ENCODE measurements around the gene MEF2B. TPM values are rescaled to one million over a fixed set of nuclear protein-coding genes. Genes with fewer than 3 reads are reported as not detected.

The MEF2B gene
- total and polyA plus RNA-seq, 2 donors (not counting 1 experiment from before 2014, with no cell fraction given) = 0.33 to 0.35 TPM

DNA sequence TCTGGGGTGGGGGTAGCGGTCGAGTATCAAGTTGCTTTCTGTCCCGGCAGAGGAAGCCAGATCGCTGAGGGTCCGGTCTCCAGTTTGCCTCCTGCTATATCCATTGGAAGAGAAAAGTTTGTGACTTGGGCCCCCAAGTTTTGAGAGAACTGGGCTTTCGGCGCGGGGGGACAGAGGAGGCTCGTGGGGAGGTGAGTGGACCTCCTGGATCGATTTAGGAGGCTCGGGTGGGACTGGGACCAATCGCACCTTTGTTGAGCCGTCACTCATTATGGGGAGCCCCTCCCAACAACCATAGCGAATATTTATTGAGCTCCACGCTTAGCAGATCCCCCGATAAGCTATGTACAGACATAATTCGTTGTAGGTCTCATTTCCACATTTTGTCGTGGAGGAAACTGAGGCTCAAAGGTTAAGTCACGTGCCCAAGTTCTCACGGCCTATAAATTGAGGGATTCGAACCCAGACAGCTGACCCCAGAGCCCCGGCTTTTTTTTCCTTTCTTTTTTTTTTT, 22.9 kb upstream of the MEF2B start:
- no peak for DNase-seq (ENCODE audit: low read depth in 2 of 2)
- Histone ChIP-seq H3K4me2 (ENCODE audit: extremely low read depth, insufficient read depth, low read length) (peak overlapping the region; percentile 68), H3K9ac (ENCODE audit: insufficient read depth, low read length) (peak overlapping the region; percentile 56), H3K4me3 (replicated peaks in 1 of 4; ENCODE audit: control extremely low read depth in 1 of 4, insufficient read depth in 1 of 4, low read depth in 3 of 4, low read length in 4 of 4) (peak overlapping the region; percentile 72 to 99 (median 78)), H3K79me2 (ENCODE audit: control insufficient read depth, insufficient read depth, low read length) (peaks cover 33% of the 10 kb centered on the region), H2AFZ (ENCODE audit: low read length) (peak overlapping the region; percentile 77), H3K27me3 (ENCODE audit: control insufficient read depth, insufficient read depth, low read length) (no peaks in the 10 kb centered on the region), H3K36me3 (ENCODE audit: control insufficient read depth, insufficient read depth, low read length) (peaks cover 5% of the 10 kb centered on the region), H4K20me1 (ENCODE audit: control insufficient read depth, extremely low read depth, insufficient read depth, low read length) (no peaks in the 10 kb centered on the region), H3K4me1 (ENCODE audit: control insufficient read depth, extremely low read depth, insufficient read depth, low read length) (peaks cover 6% of the 10 kb centered on the region), H3K27ac (ENCODE audit: insufficient read depth, low read length) (peak overlapping the region; percentile 69), H3K9me3 (ENCODE audit: control insufficient read depth, insufficient read depth, low read depth, low read length) (no peaks in the 10 kb centered on the region)
- TF ChIP-seq EZH2 (IDR thresholded peaks at IDR 0.05; ENCODE audit: low read length, missing control alignments) = no peak
- TF ChIP-seq, protein P1, sequence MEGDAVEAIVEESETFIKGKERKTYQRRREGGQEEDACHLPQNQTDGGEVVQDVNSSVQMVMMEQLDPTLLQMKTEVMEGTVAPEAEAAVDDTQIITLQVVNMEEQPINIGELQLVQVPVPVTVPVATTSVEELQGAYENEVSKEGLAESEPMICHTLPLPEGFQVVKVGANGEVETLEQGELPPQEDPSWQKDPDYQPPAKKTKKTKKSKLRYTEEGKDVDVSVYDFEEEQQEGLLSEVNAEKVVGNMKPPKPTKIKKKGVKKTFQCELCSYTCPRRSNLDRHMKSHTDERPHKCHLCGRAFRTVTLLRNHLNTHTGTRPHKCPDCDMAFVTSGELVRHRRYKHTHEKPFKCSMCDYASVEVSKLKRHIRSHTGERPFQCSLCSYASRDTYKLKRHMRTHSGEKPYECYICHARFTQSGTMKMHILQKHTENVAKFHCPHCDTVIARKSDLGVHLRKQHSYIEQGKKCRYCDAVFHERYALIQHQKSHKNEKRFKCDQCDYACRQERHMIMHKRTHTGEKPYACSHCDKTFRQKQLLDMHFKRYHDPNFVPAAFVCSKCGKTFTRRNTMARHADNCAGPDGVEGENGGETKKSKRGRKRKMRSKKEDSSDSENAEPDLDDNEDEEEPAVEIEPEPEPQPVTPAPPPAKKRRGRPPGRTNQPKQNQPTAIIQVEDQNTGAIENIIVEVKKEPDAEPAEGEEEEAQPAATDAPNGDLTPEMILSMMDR (conservative IDR thresholded peaks at IDR 0.05 in 1 of 2, IDR thresholded peaks at IDR 0.05 in 1 of 2; ENCODE audit: low read depth in 1 of 2, low read length in 2 of 2) = no peak

DNA sequence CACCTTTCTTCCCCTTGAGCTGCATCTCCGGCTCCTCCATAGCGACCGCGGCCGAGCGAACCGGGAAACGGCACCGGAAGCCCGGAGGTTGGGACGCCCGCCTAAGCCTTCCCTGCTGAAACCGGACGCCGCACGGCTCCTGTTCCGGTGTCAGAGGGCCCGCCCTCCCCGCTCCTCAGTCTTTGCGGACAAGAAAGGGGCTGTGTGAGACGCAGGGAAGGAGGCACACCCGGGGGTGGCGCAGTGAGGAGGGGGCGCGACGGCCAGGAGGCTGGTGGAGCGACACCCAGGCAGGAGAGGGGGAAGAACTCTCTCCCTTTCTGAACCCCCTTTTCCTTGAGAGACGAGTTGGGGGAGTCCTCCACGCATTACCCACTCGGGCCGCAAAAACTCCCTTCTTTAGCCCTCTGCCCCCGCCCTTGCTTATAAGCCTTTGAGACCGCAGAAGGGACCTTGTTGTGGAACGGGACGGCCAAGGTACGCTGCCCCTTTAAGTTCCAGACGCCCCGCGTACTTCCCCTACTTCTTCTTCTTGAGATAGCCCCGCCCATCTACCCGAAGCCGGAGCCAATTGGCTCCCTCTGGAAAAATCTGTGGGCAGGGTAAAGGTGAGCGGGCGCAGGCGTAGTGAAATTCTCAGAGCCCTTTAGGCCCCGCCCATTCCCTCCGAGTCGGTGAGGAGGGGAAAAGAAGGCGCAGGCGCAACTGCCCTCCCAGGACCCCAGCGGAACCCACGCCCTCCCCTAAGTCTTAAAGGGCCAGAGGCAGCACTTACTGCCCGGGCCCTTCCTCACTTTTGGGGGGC, 22.2 kb upstream of the MEF2B start, which contains the start of the genes BORCS8 and RFXANK:
BORCS8 (minus strand) TSS at position 75 of the 805 bp plus-strand sequence; CDS start at position 40, 35 bp downstream.
RFXANK (plus strand) TSS at position 181 of the 805 bp plus-strand sequence. CDS start 1,689 bp downstream, outside the sequence.
- no peak for TF ChIP-seq EZH2 (IDR thresholded peaks at IDR 0.05; ENCODE audit: low read length, missing control alignments)
- TF ChIP-seq, protein P1 (conservative IDR thresholded peaks at IDR 0.05 in 1 of 2, IDR thresholded peaks at IDR 0.05 in 1 of 2; ENCODE audit: low read depth in 1 of 2, low read length in 2 of 2) = no peak
- Histone ChIP-seq H3K79me2 (ENCODE audit: control insufficient read depth, insufficient read depth, low read length) (peaks cover 33% of the 10 kb centered on the region), H3K27me3 (ENCODE audit: control insufficient read depth, insufficient read depth, low read length) (no peaks in the 10 kb centered on the region), H3K9ac (ENCODE audit: insufficient read depth, low read length) (peak within 1 kb of the TSS; percentile 82), H3K4me3 (replicated peaks in 1 of 4; ENCODE audit: control extremely low read depth in 1 of 4, insufficient read depth in 1 of 4, low read depth in 3 of 4, low read length in 4 of 4) (peak within 1 kb of the TSS; percentile 76 to 99 (median 89)), H3K36me3 (ENCODE audit: control insufficient read depth, insufficient read depth, low read length) (peaks cover 5% of the 10 kb centered on the region), H3K27ac (ENCODE audit: insufficient read depth, low read length) (peak within 1 kb of the TSS; percentile 91), H4K20me1 (ENCODE audit: control insufficient read depth, extremely low read depth, insufficient read depth, low read length) (no peaks in the 10 kb centered on the region), H3K4me2 (ENCODE audit: extremely low read depth, insufficient read depth, low read length) (peak within 1 kb of the TSS; percentile 93), H2AFZ (ENCODE audit: low read length) (peak within 1 kb of the TSS; percentile 82), H3K9me3 (ENCODE audit: control insufficient read depth, insufficient read depth, low read depth, low read length) (no peaks in the 10 kb centered on the region), H3K4me1 (ENCODE audit: control insufficient read depth, extremely low read depth, insufficient read depth, low read length) (peaks cover 6% of the 10 kb centered on the region)
- peak; percentile 98 to 99 for DNase-seq (ENCODE audit: low read depth in 2 of 2)

DNA sequence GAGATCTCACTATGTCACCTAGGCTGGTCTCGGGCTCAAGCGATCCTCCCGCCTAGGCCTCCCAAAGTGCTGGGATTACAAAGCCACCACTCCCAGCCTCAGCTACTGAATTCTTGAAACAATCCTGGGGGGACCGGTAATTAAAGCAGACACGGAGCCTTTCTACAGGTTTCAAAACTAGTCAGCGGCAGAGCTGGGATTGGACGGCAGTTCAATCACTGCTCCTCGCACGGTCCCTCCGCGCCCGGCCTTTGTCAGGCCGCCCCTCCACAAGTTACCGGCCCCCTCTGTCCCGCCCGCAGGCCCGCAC, 21.7 kb upstream of the MEF2B start:
- TF ChIP-seq, protein P1 (conservative IDR thresholded peaks at IDR 0.05 in 1 of 2, IDR thresholded peaks at IDR 0.05 in 1 of 2; ENCODE audit: low read depth in 1 of 2, low read length in 2 of 2) = no peak
- no peak for TF ChIP-seq EZH2 (IDR thresholded peaks at IDR 0.05; ENCODE audit: low read length, missing control alignments)
- no peak for DNase-seq (ENCODE audit: low read depth in 2 of 2)
- peak overlapping the region; percentile 82 for H2AFZ ChIP-seq (ENCODE audit: low read length)

More for the DNA sequence above, 21.7 kb upstream of the MEF2B start:
- H3K27ac ChIP-seq (ENCODE audit: insufficient read depth, low read length) = peak overlapping the region; percentile 91
- H3K4me3 ChIP-seq (replicated peaks in 1 of 4; ENCODE audit: control extremely low read depth in 1 of 4, insufficient read depth in 1 of 4, low read depth in 3 of 4, low read length in 4 of 4) = peak overlapping the region; percentile 76 to 97 (median 88)
- H3K9ac ChIP-seq (ENCODE audit: insufficient read depth, low read length) = peak overlapping the region; percentile 82
- H4K20me1 ChIP-seq (ENCODE audit: control insufficient read depth, extremely low read depth, insufficient read depth, low read length) = no peaks in the 10 kb centered on the region
- H3K27me3 ChIP-seq (ENCODE audit: control insufficient read depth, insufficient read depth, low read length) = no peaks in the 10 kb centered on the region
- peaks cover 2% of the 10 kb centered on the region for H3K36me3 ChIP-seq (ENCODE audit: control insufficient read depth, insufficient read depth, low read length)
- peaks cover 6% of the 10 kb centered on the region for H3K4me1 ChIP-seq (ENCODE audit: control insufficient read depth, extremely low read depth, insufficient read depth, low read length)
- peaks cover 33% of the 10 kb centered on the region for H3K79me2 ChIP-seq (ENCODE audit: control insufficient read depth, insufficient read depth, low read length)
- no peaks in the 10 kb centered on the region for H3K9me3 ChIP-seq (ENCODE audit: control insufficient read depth, insufficient read depth, low read depth, low read length)
- H3K4me2 ChIP-seq (ENCODE audit: extremely low read depth, insufficient read depth, low read length) = peak overlapping the region; percentile 93
